GM19099 (cell line): ENCODE measurements around the gene SERHL2.

Source experiments
- POLR2A ChIP-seq: IDR thresholded peaks from 3 replicates; pipeline ENCODE4 v1.6.1; 2011; ENCODE audit warnings: low read depth; ENCODE audit not compliant: insufficient read length; ENCODE audit errors: extremely low read depth

The SERHL2 gene

GRCh38 chr22:42617155-42617983 is 63.6 kb downstream of the SERHL2 start:
- TF ChIP-seq POLR2A, result no peak

- TF ChIP-seq POLR2A, result no peak
These were observed 65.7 kb downstream of the SERHL2 start for GRCh38 chr22:42619261-42620063.

DNA sequence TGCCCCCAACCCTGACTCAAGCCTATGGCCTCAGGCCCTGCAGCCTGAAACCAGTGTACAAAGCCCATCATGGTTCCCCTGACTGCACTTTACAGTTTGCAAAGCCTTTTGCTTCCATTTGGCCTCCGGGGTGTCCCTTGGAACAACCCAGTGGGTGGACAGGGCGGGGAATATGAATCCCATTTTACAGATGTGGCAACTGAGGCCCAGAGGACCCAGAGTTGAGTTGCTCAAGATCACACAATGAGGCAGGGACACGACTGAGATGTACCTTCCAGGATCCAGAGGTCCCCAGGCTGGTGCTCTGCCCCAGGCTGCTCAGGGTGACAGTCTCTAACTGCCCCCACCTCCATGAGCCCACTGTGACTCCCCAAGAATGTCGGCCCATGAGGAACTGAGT is 66.3 kb downstream of the SERHL2 start:
- TF ChIP-seq POLR2A, result no peak

- no peak for TF ChIP-seq POLR2A
These were observed 67.8 kb downstream of the SERHL2 start for GRCh38 chr22:42621505-42622002.

DNA sequence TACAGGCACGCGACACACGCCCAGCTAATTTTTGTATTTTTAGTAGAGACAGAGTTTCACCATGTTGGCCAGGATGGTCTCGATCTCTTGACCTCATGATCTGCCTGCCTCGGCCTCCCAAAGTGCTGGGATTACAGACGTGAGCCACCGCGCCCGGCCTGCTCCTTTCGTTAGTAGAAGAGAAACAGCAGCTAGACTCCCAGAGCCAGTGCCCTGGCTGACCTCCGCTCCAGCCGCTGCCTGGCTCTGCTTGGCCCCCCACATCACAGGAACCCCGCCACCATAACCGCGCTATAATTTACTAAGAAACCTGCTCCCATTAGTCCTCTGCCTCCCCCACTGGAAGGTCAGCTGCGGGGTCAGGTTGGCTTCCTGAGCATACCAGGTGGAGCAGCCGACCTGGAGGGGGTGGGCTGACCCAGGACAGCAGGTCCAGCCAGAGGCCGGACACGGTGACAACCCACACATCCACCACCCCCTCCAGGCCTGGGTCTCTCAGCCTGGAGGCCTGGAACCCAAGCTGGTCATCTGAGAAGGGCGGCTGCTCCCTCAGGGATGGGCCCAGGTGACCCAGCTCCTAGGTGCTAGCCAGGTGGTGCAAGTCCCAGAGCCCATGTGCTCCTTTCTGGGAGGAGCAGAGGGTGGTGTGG is 68.4 kb downstream of the SERHL2 start:
- TF ChIP-seq POLR2A, result no peak

- TF ChIP-seq POLR2A, result no peak
These were observed 69.6 kb downstream of the SERHL2 start for GRCh38 chr22:42623301-42623751.
